KMS-11 (cell line): ENCODE measurements around the gene PRG2.

Experiments used
- H2AFZ ChIP-seq: fragments of 200-600 bp; sonication (generic); 2 replicates; pipeline ENCODE4 v1.6.1; 2016; ENCODE audit warnings: antibody characterized with exemption, mixed run types, low read depth
- H3K27ac ChIP-seq: fragments of 200-600 bp; sonication (generic); 2 replicates; pipeline ENCODE4 v1.6.1; 2016; ENCODE audit warnings: mild to moderate bottlenecking, mixed run types
- H3K27me3 ChIP-seq: fragments of 200-600 bp; sonication (generic); 2 replicates; pipeline ENCODE4 v1.6.1; 2017; ENCODE audit warnings: mild to moderate bottlenecking, low read depth, mixed run types, moderate library complexity; ENCODE audit not compliant: insufficient read depth
- H3K36me3 ChIP-seq: fragments of 200-600 bp; sonication (generic); 2 replicates; pipeline ENCODE4 v1.6.1; 2017; ENCODE audit warnings: mild to moderate bottlenecking, mixed run types; ENCODE audit not compliant: insufficient read depth
- H3K4me1 ChIP-seq: fragments of 200-600 bp; sonication (generic); 2 replicates; pipeline ENCODE4 v1.6.1; 2016; ENCODE audit warnings: mild to moderate bottlenecking, low read depth, mixed run types; ENCODE audit not compliant: poor library complexity, severe bottlenecking
- H3K4me2 ChIP-seq: fragments of 200-600 bp; sonication (generic); 2 replicates; pipeline ENCODE4 v1.7.0; 2016; ENCODE audit warnings: mild to moderate bottlenecking, mixed run types
- H3K4me3 ChIP-seq: fragments of 200-600 bp; sonication (generic); IDR thresholded peaks from 2 replicates; pipeline ENCODE4 v1.6.1; 2017; ENCODE audit warnings: low read depth, low read length, mixed read lengths; ENCODE audit not compliant: insufficient read depth
- H3K79me2 ChIP-seq: fragments of 200-600 bp; sonication (generic); 2 replicates; pipeline ENCODE4 v1.6.1; 2016; ENCODE audit warnings: low read depth, mixed run types; ENCODE audit not compliant: insufficient read depth
- H3K9ac ChIP-seq: fragments of 200-600 bp; sonication (generic); 2 replicates; pipeline ENCODE4 v1.6.1; 2016; ENCODE audit warnings: mild to moderate bottlenecking, mixed run types
- H4K20me1 ChIP-seq: fragments of 200-600 bp; sonication (generic); 2 replicates; pipeline ENCODE4 v1.6.1; 2016; ENCODE audit warnings: mild to moderate bottlenecking, mixed run types; ENCODE audit not compliant: insufficient read depth
- CTCF ChIP-seq: fragments of 200-600 bp; sonication (generic); conservative IDR thresholded peaks from 2 replicates; pipeline ENCODE4 v1.6.1; 2017; ENCODE audit warnings: low read depth, mild to moderate bottlenecking, antibody characterized with exemption, low read length, moderate library complexity, mixed read lengths

Gene PRG2

GRCh38 chr11:57429946-57430345, 39.5 kb upstream of the PRG2 start:
- H2AFZ ChIP-seq: no peak overlapping the region
- H3K4me2 ChIP-seq: no peak overlapping the region
- no peak overlapping the region for H3K4me3 ChIP-seq
- H3K27ac ChIP-seq: no peak overlapping the region
- H4K20me1 ChIP-seq: no peaks in the 10 kb centered on the region
- no peaks in the 10 kb centered on the region for H3K4me1 ChIP-seq
- H3K9ac ChIP-seq: no peak overlapping the region
- no peak for TF ChIP-seq CTCF
- H3K36me3 ChIP-seq: no peaks in the 10 kb centered on the region
- H3K27me3 ChIP-seq: no peaks in the 10 kb centered on the region
- no peaks in the 10 kb centered on the region for H3K79me2 ChIP-seq

- Histone ChIP-seq H3K27ac (no peak overlapping the region), H3K4me3 (no peak overlapping the region), H2AFZ (no peak overlapping the region), H3K4me2 (no peak overlapping the region), H3K9ac (no peak overlapping the region), H3K36me3 (no peaks in the 10 kb centered on the region), H3K4me1 (no peaks in the 10 kb centered on the region), H3K27me3 (no peaks in the 10 kb centered on the region), H3K79me2 (no peaks in the 10 kb centered on the region), H4K20me1 (no peaks in the 10 kb centered on the region)
- no peak for TF ChIP-seq CTCF
Observed at GRCh38 chr11:57428643-57429042, 38.2 kb upstream of the PRG2 start.

- no peak overlapping the region for H2AFZ ChIP-seq
- no peaks in the 10 kb centered on the region for H3K4me1 ChIP-seq
- no peaks in the 10 kb centered on the region for H3K79me2 ChIP-seq
- H3K4me3 ChIP-seq: no peak overlapping the region
- no peaks in the 10 kb centered on the region for H4K20me1 ChIP-seq
- H3K36me3 ChIP-seq: no peaks in the 10 kb centered on the region
- TF ChIP-seq CTCF: no peak
- no peak overlapping the region for H3K4me2 ChIP-seq
- H3K9ac ChIP-seq: no peak overlapping the region
- H3K27ac ChIP-seq: no peak overlapping the region
- no peaks in the 10 kb centered on the region for H3K27me3 ChIP-seq
Observed at GRCh38 chr11:57427727-57428082, 37.3 kb upstream of the PRG2 start.

GRCh38 chr11:57426929-57427726, 36.7 kb upstream of the PRG2 start, which contains the start of gene SLC43A3:
Gene SLC43A3, minus strand, starts transcription at chr11:57427121. Its CDS starts 949 bp downstream, at chr11:57426172.
- no peak for TF ChIP-seq CTCF
- no peaks in the 10 kb centered on the region for H3K79me2 ChIP-seq
- no peaks in the 10 kb centered on the region for H4K20me1 ChIP-seq
- H3K9ac ChIP-seq: no peak within 1 kb of the TSS
- H2AFZ ChIP-seq: no peak within 1 kb of the TSS
- H3K36me3 ChIP-seq: no peaks in the 10 kb centered on the region
- no peak within 1 kb of the TSS for H3K4me3 ChIP-seq
- no peak within 1 kb of the TSS for H3K4me2 ChIP-seq
- H3K27ac ChIP-seq: no peak within 1 kb of the TSS
- no peaks in the 10 kb centered on the region for H3K4me1 ChIP-seq
- no peaks in the 10 kb centered on the region for H3K27me3 ChIP-seq
